Upper lobe of left lung (tissue), 6 donors: ENCODE results near the gene ASTN2. TPM values are rescaled to one million over a fixed set of nuclear protein-coding genes. Genes with fewer than 3 reads are reported as not detected.

Experiments
- ATAC-seq, 2 donors: fragments of 200-7000 bp; cut with Tn5 transposase; one replicate each; pipeline ENCODE4 v1.9.1; 2022; ENCODE audit warnings: mild to moderate bottlenecking in 2 of 2, moderate library complexity in 2 of 2; ENCODE audit not compliant: low FRiP score in 2 of 2
- DNase-seq, 2 donors: peaks; one replicate each; pipeline ENCODE4 v3.0.0-alpha.2; 2019 to 2020
- H3K27ac ChIP-seq, 4 donors: fragments of 200-600 bp; sonication (generic); one replicate each; pipeline ENCODE4 v1.5.1; 2016 to 2019
- H3K27me3 ChIP-seq, 4 donors: fragments of 200-600 bp; sonication (generic); one replicate each; pipeline ENCODE4 v1.5.1; 2017 to 2019
- H3K36me3 ChIP-seq, 4 donors: fragments of 200-600 bp; sonication (generic); one replicate each; pipeline ENCODE4 v1.5.1; 2016 to 2019
- H3K4me1 ChIP-seq, 4 donors: fragments of 200-600 bp; sonication (generic); one replicate each; pipeline ENCODE4 v1.5.1; 2018 to 2019
- H3K4me3 ChIP-seq, 4 donors: fragments of 200-600 bp; sonication (generic); one replicate each; pipeline ENCODE4 v1.5.1; 2017 to 2019; ENCODE audit warnings: mild to moderate bottlenecking in 2 of 4, moderate library complexity in 1 of 4
- H3K9me3 ChIP-seq, 4 donors: fragments of 200-600 bp; sonication (generic); one replicate each; pipeline ENCODE4 v1.5.1; 2018 to 2019
- EP300 ChIP-seq, 4 donors: sonication (generic); formaldehyde crosslinking; IDR thresholded peaks; one replicate each; pipeline ENCODE4 v1.5.1; 2017; ENCODE audit warnings: antibody characterized with exemption in 4 of 4, control low read depth in 2 of 4
- POLR2A ChIP-seq, 4 donors: fragments of 450-650 bp; IDR thresholded peaks; one replicate each; pipeline ENCODE4 v1.5.1; 2016 to 2017; ENCODE audit warnings: antibody characterized with exemption in 4 of 4, mild to moderate bottlenecking in 2 of 4
- POLR2AphosphoS5 ChIP-seq, 2 donors: sonication (generic); formaldehyde crosslinking; IDR thresholded peaks; one replicate each; pipeline ENCODE4 v1.5.1; 2017; ENCODE audit warnings: antibody characterized with exemption in 2 of 2
- WGBS, 2 donors: methylation state at CpG; one replicate each; pipeline ENCODE4 v1.1.5; 2017 to 2018; 5-methylcytosine and 5-hydroxymethylcytosine counted together
- total RNA-seq, 6 donors: library from RNA; depleted of rRNA in 4 of 6; stranded (reverse); fragments of >200 nt in 4 of 6; gene quantifications; one replicate each; pipeline versions ENCODE4 v1.1.0 to v1.2.1, GENCODE V29; 2016 to 2021
- TF ChIP-seq, protein P1 (sequence below), 6 experiments: fragments of 450-650 bp in 4 of 6; fragments of 200-600 bp in 2 of 6; sonication (generic) in 2 of 6; IDR thresholded peaks; one replicate each; pipeline ENCODE4 v1.5.1; 2016 to 2019; ENCODE audit warnings: antibody characterized with exemption in 6 of 6
- donor health status: DM: no; HTN: no; CAD: no; lungs with moderate emphysema.
- donor health status: DM: no; HTN: yes; CAD: no; lungs with severe emphysema.

Gene ASTN2
- total RNA-seq, 6 donors from 2014 or later = 2.0 to 7.5 (median 3.4) TPM

DNA sequence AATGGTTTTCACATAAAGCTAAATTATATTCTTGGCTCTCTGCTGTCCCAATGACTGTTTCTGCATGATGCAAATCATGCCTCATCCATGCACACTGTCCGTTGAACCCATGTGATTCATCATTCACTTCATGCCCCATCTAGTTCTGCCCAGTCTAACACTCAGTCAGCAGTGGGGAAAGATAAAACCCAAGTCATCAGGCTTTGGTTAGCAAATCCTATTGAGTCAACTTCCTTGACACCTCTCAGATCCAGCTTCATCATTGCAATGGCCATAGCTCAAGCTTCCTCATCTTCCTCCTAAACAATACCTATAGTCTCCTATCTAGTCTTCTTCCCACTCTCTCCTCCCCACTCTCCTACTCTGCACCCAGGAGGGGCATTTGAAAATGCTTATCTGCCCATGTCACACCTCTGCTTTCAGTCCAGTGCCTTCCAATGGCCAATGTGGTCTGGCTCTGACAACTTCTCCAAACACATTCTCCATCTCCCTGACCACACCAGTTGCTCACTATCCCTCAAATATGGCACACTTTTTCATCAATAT is 993.8 kb downstream of the ASTN2 start:
- Histone ChIP-seq H3K36me3 (no peaks in the 10 kb centered on the region), H3K4me3 (no peak overlapping the region), H3K9me3 (no peaks in the 10 kb centered on the region), H3K4me1 (no peaks in the 10 kb centered on the region), H3K27ac (no peak overlapping the region), H3K27me3 (no peaks in the 10 kb centered on the region)
- no peak for DNase-seq
- WGBS, 2 donors = 79 to 86% methylated on average over 1 of the region's 1 CpG
- no peak for ATAC-seq
- TF ChIP-seq POLR2A (IDR thresholded peaks at IDR 0.05) = no peak
- no peak for TF ChIP-seq POLR2AphosphoS5 (IDR thresholded peaks at IDR 0.05)
- no peak for TF ChIP-seq EP300 (IDR thresholded peaks at IDR 0.05)
- TF ChIP-seq, protein P1, sequence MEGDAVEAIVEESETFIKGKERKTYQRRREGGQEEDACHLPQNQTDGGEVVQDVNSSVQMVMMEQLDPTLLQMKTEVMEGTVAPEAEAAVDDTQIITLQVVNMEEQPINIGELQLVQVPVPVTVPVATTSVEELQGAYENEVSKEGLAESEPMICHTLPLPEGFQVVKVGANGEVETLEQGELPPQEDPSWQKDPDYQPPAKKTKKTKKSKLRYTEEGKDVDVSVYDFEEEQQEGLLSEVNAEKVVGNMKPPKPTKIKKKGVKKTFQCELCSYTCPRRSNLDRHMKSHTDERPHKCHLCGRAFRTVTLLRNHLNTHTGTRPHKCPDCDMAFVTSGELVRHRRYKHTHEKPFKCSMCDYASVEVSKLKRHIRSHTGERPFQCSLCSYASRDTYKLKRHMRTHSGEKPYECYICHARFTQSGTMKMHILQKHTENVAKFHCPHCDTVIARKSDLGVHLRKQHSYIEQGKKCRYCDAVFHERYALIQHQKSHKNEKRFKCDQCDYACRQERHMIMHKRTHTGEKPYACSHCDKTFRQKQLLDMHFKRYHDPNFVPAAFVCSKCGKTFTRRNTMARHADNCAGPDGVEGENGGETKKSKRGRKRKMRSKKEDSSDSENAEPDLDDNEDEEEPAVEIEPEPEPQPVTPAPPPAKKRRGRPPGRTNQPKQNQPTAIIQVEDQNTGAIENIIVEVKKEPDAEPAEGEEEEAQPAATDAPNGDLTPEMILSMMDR (IDR thresholded peaks at IDR 0.05) = no peak

DNA sequence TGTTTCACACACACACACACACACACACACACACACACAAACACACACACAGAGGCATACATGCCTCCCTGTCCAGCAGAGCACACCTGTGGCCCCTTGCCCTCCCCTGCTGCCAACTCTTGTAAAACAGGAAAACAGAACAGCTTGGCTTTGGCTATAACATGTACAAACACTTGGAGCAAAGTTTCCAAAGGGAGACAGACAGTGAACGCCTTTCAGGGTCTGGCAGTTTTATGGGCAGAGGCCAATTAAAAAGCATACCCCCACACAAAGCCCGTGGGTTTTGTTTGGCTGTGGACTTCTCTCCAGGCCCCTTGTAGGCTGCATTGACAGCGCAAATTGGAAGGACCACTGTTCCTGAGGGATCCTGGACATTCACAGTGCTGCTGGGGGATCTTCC is 995.7 kb downstream of the ASTN2 start:
- DNase-seq (no peak), ATAC-seq (no peak)
- Histone ChIP-seq H3K27ac (no peak overlapping the region), H3K36me3 (no peaks in the 10 kb centered on the region), H3K4me3 (no peak overlapping the region), H3K4me1 (no peaks in the 10 kb centered on the region), H3K27me3 (no peaks in the 10 kb centered on the region), H3K9me3 (no peaks in the 10 kb centered on the region)
- no peak for TF ChIP-seq EP300 (IDR thresholded peaks at IDR 0.05)
- 73 to 100% methylated on average over 2 to 3 of the region's 3 CpGs for WGBS, 2 donors

DNA sequence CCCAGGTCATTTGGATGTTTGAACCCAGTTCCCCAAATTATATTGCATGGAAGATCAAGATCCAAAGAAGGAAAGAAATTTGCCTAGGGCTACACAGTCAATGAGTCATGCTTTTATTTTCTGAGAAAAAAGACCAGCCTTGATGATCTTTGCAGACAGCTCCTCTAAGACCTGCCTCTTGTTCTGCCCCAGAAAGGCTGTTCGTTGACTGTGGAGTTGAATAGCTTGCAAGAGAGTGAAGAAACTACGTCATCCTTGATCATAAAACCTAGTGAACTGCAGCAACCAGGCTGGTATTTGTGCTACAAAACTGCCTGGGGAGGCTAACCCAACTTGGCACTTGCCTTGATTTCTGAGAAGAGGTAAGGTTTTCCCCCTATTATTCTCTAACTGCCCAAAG is 997.4 kb downstream of the ASTN2 start:
- no peaks in the 10 kb centered on the region for H3K27me3 ChIP-seq
- H3K4me3 ChIP-seq = no peak overlapping the region
- no peaks in the 10 kb centered on the region for H3K4me1 ChIP-seq
- WGBS, 2 donors = 90 to 100% methylated on average over 2 of the region's 2 CpGs
- ATAC-seq (no peak), DNase-seq (no peak)
- no peak overlapping the region for H3K27ac ChIP-seq
- no peaks in the 10 kb centered on the region for H3K9me3 ChIP-seq
- TF ChIP-seq, protein P1 (IDR thresholded peaks at IDR 0.05) = no peak
- TF ChIP-seq POLR2AphosphoS5 (IDR thresholded peaks at IDR 0.05) (no peak), EP300 (IDR thresholded peaks at IDR 0.05) (no peak), POLR2A (IDR thresholded peaks at IDR 0.05) (no peak)
- H3K36me3 ChIP-seq = no peaks in the 10 kb centered on the region

DNA sequence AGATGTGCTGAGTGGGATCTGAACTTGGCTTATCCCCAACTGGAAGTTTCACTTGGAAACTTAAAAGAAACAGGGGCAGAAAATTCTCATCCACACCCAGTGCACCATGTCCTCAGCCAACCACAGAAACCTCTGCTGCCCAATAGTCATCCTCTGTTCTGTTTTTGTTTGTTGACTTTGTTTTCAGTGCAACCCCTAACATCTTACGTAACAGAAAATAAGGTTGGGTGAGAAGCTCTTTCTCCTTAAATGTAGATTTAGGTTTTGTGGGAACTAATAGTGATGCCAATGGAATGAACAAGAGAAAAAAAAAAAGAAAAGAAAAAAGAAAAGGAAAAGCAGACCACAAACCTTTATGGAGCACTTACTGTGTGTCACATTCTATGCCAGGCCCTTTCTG is 998.4 kb downstream of the ASTN2 start:
- Histone ChIP-seq H3K27me3 (no peaks in the 10 kb centered on the region), H3K4me3 (no peak overlapping the region), H3K9me3 (no peaks in the 10 kb centered on the region), H3K36me3 (no peaks in the 10 kb centered on the region), H3K27ac (no peak overlapping the region), H3K4me1 (no peaks in the 10 kb centered on the region)
- TF ChIP-seq POLR2A (IDR thresholded peaks at IDR 0.05) (no peak), EP300 (IDR thresholded peaks at IDR 0.05) (no peak), POLR2AphosphoS5 (IDR thresholded peaks at IDR 0.05) (no peak)
- TF ChIP-seq, protein P1 (IDR thresholded peaks at IDR 0.05) = no peak
- ATAC-seq = no peak
- WGBS, 2 donors = 91 to 96% methylated on average over 1 of the region's 1 CpG
- no peak for DNase-seq

DNA sequence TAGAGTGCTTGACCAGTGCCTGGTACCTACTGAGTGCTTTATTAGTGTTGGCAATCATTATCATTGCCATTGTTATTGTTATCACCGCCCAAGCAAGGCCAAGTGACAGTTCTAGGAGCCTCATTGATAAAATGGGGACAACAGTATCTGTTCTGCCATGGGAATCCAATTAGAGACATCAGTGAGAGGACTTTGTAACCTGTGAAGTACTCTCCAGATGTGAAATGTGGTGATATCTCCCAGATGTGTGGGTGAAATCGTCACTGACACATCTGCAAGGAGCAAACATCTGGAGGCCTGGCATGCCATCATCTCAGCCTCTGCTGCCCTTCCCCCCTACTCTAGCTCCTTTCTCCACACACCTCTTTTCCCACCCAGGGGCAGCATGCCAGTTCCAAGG is 1000.5 kb downstream of the ASTN2 start:
- no peaks in the 10 kb centered on the region for H3K36me3 ChIP-seq
- no peak for ATAC-seq
- DNase-seq = no peak
- no peaks in the 10 kb centered on the region for H3K9me3 ChIP-seq
- WGBS, 2 donors = 71 to 95% methylated on average over 2 of the region's 2 CpGs
- H3K27me3 ChIP-seq = no peaks in the 10 kb centered on the region
- no peaks in the 10 kb centered on the region for H3K4me1 ChIP-seq
- no peak overlapping the region for H3K4me3 ChIP-seq
- TF ChIP-seq EP300 (IDR thresholded peaks at IDR 0.05) = no peak
- TF ChIP-seq, protein P1 (IDR thresholded peaks at IDR 0.05) = no peak
- TF ChIP-seq POLR2A (IDR thresholded peaks at IDR 0.05) = no peak
- no peak for TF ChIP-seq POLR2AphosphoS5 (IDR thresholded peaks at IDR 0.05)
- H3K27ac ChIP-seq = no peak overlapping the region
